Fibroblast of lung (primary cell): Measurements from ENCODE around the gene ADGRD1. TPM values are rescaled to one million over a fixed set of nuclear protein-coding genes. Genes with fewer than 3 reads are reported as not detected.

Experiments used
- DNase-seq, 2 donors: peaks; one replicate each; pipeline versions ENCODE4 v3.0.0 to v3.0.0-alpha.2; 2010; ENCODE audit warnings: low read depth in 2 of 2
- H2AFZ ChIP-seq: 2 replicates; pipeline ENCODE4 v1.5.1; 2012; ENCODE audit warnings: low read length, control low read depth, inconsistent platforms
- H3K27ac ChIP-seq: 2 replicates; pipeline ENCODE4 v1.5.1; 2011; ENCODE audit warnings: low read length, control low read depth; ENCODE audit not compliant: insufficient read depth
- H3K27me3 ChIP-seq: 2 replicates; pipeline ENCODE4 v1.5.1; 2011; ENCODE audit warnings: mild to moderate bottlenecking, low read length; ENCODE audit not compliant: control insufficient read depth, insufficient read depth
- H3K36me3 ChIP-seq: 2 replicates; pipeline ENCODE4 v1.5.1; 2011; ENCODE audit warnings: low read length; ENCODE audit not compliant: control insufficient read depth, insufficient read depth
- H3K4me1 ChIP-seq: 2 replicates; pipeline ENCODE4 v1.5.1; 2011; ENCODE audit warnings: low read length; ENCODE audit not compliant: control insufficient read depth, insufficient read depth; ENCODE audit errors: extremely low read depth
- H3K4me2 ChIP-seq: 2 replicates; pipeline ENCODE4 v1.5.1; 2011; ENCODE audit warnings: low read length, control low read depth; ENCODE audit not compliant: insufficient read depth; ENCODE audit errors: extremely low read depth
- H3K4me3 ChIP-seq, 4 experiments: fragments of 200-600 bp in 1 of 4; sonication (generic) in 1 of 4; replicated peaks in 1 of 4; 2 replicates each; pipeline ENCODE4 v1.5.1; 2011 to 2016; ENCODE audit warnings: low read length in 4 of 4, low read depth in 3 of 4, mild to moderate bottlenecking in 3 of 4, control low read depth in 2 of 4, inconsistent platforms in 1 of 4, mixed read lengths in 1 of 4; ENCODE audit not compliant: insufficient read depth in 1 of 4; ENCODE audit errors: control extremely low read depth in 1 of 4
- H3K79me2 ChIP-seq: 2 replicates; pipeline ENCODE4 v1.5.1; 2012; ENCODE audit warnings: mild to moderate bottlenecking, low read length, inconsistent platforms; ENCODE audit not compliant: control insufficient read depth, insufficient read depth
- H3K9ac ChIP-seq: 2 replicates; pipeline ENCODE4 v1.5.1; 2011; ENCODE audit warnings: mild to moderate bottlenecking, low read length, control low read depth; ENCODE audit not compliant: insufficient read depth
- H3K9me3 ChIP-seq: 2 replicates; pipeline ENCODE4 v1.5.1; 2012; ENCODE audit warnings: low read depth, low read length; ENCODE audit not compliant: control insufficient read depth, insufficient read depth
- H4K20me1 ChIP-seq: 2 replicates; pipeline ENCODE4 v1.5.1; 2011; ENCODE audit warnings: low read length; ENCODE audit not compliant: control insufficient read depth, insufficient read depth; ENCODE audit errors: extremely low read depth
- CTCF ChIP-seq, 2 donors: IDR thresholded peaks in 1 of 2; conservative IDR thresholded peaks in 1 of 2; 1 replicate in 1 of 2; 2 replicates in 1 of 2; pipeline ENCODE4 v1.5.1; 2011 to 2012; ENCODE audit warnings: low read length in 2 of 2, control low read depth in 1 of 2, inconsistent platforms in 1 of 2, low read depth in 1 of 2, mild to moderate bottlenecking in 1 of 2
- EZH2 ChIP-seq: IDR thresholded peaks from 2 replicates; pipeline ENCODE4 v1.5.1; 2012; ENCODE audit warnings: low read length, control low read depth, mild to moderate bottlenecking; ENCODE audit errors: missing control alignments
- polyA plus RNA-seq, 2 donors: library from polyadenylated mRNA; depleted of rRNA in 1 of 2; stranded (reverse) in 1 of 2; unstranded in 1 of 2; fragments of >200 nt; gene quantifications; 2 replicates each; pipeline ENCODE4 v1.2.1, GENCODE V29; 2011 to 2012; ENCODE audit warnings: missing spikeins in 1 of 2
- total RNA-seq: library from RNA; depleted of rRNA; stranded (reverse); fragments of >200 nt; gene quantifications from 2 replicates; pipeline ENCODE4 v1.2.1, GENCODE V29; 2014

ADGRD1 gene
- total and polyA plus RNA-seq, 2 donors (not counting 1 experiment from before 2014, with no cell fraction given): 7.3 to 11.6 TPM

GRCh38 chr12:131024026-131024425, 70.3 kb downstream of the ADGRD1 start:
- Histone ChIP-seq H3K4me3 (no peak overlapping the region), H3K9ac (no peak overlapping the region), H3K4me1 (no peaks in the 10 kb centered on the region), H2AFZ (no peak overlapping the region), H3K27me3 (no peaks in the 10 kb centered on the region), H3K4me2 (no peak overlapping the region), H3K36me3 (no peaks in the 10 kb centered on the region), H3K27ac (no peak overlapping the region), H3K9me3 (no peaks in the 10 kb centered on the region), H4K20me1 (no peaks in the 10 kb centered on the region), H3K79me2 (no peaks in the 10 kb centered on the region)
- TF ChIP-seq EZH2 (no peak), CTCF (conservative IDR thresholded peaks at IDR 0.05 in 1 of 2, IDR thresholded peaks at IDR 0.05 in 1 of 2; ENCODE audit: low read depth in 1 of 2, low read length in 2 of 2) (no peak)
- DNase-seq: no peak

- no peaks in the 10 kb centered on the region for H3K9me3 ChIP-seq
- no peak for TF ChIP-seq EZH2
- no peak for TF ChIP-seq CTCF (conservative IDR thresholded peaks at IDR 0.05 in 1 of 2, IDR thresholded peaks at IDR 0.05 in 1 of 2; ENCODE audit: low read depth in 1 of 2, low read length in 2 of 2)
These were observed 71.0 kb downstream of the ADGRD1 start for GRCh38 chr12:131024721-131025120.

GRCh38 chr12:131025234-131025633, 71.5 kb downstream of the ADGRD1 start:
- H3K4me1 ChIP-seq: no peaks in the 10 kb centered on the region
- H3K79me2 ChIP-seq: no peaks in the 10 kb centered on the region
- H3K9me3 ChIP-seq: no peaks in the 10 kb centered on the region

More at GRCh38 chr12:131024721-131025120, 71.0 kb downstream of the ADGRD1 start:
- Histone ChIP-seq H3K27ac (no peak overlapping the region), H2AFZ (no peak overlapping the region), H3K4me3 (no peak overlapping the region), H3K36me3 (no peaks in the 10 kb centered on the region), H4K20me1 (no peaks in the 10 kb centered on the region), H3K4me1 (no peaks in the 10 kb centered on the region), H3K79me2 (no peaks in the 10 kb centered on the region), H3K9ac (no peak overlapping the region), H3K27me3 (no peaks in the 10 kb centered on the region), H3K4me2 (no peak overlapping the region)
- no peak for DNase-seq

More at GRCh38 chr12:131025234-131025633, 71.5 kb downstream of the ADGRD1 start:
- Histone ChIP-seq H2AFZ (no peak overlapping the region), H3K27me3 (no peaks in the 10 kb centered on the region), H3K27ac (no peak overlapping the region), H3K4me2 (no peak overlapping the region), H3K36me3 (no peaks in the 10 kb centered on the region), H3K9ac (no peak overlapping the region), H3K4me3 (no peak overlapping the region), H4K20me1 (no peaks in the 10 kb centered on the region)
- TF ChIP-seq EZH2 (no peak), CTCF (conservative IDR thresholded peaks at IDR 0.05 in 1 of 2, IDR thresholded peaks at IDR 0.05 in 1 of 2; ENCODE audit: low read depth in 1 of 2, low read length in 2 of 2) (no peak)
- DNase-seq: no peak
